HepG2 (cell line): ENCODE results near the gene RAMP1. TPM values are rescaled to one million over a fixed set of nuclear protein-coding genes. Genes with fewer than 3 reads are reported as not detected.
A peak's percentile ranks its signal among the peaks of the same experiment; 100 is the strongest.

Experiments used
- AKNA ChIP-seq: sonication (generic); formaldehyde crosslinking; IDR thresholded peaks from 2 replicates; pipeline ENCODE4 v1.4.0; 2020; ENCODE audit warnings: missing genetic modification reagents, borderline replicate concordance
- HOXD1 ChIP-seq: sonication (generic); formaldehyde crosslinking; IDR thresholded peaks from 2 replicates; pipeline ENCODE4 v1.5.0; 2020; ENCODE audit warnings: missing genetic modification reagents
- IKZF5 ChIP-seq: IDR thresholded peaks from 2 replicates; pipeline ENCODE4 v1.6.1; 2018; ENCODE audit warnings: missing genetic modification reagents, mild to moderate bottlenecking, missing compliant biosample characterization
- KAT2B ChIP-seq: fragments of 150-350 bp; IDR thresholded peaks from 2 replicates; pipeline ENCODE4 v1.6.1; 2014; ENCODE audit warnings: low read depth, low read length, borderline replicate concordance
- SALL1 ChIP-seq: sonication (generic); formaldehyde crosslinking; IDR thresholded peaks from 2 replicates; pipeline ENCODE4 v1.8.0; 2022; ENCODE audit warnings: mild to moderate bottlenecking, missing genetic modification reagents
- SP1 ChIP-seq, 2 experiments: fragments of 450-650 bp in 1 of 2; sonication (generic) in 1 of 2; formaldehyde crosslinking in 1 of 2; IDR thresholded peaks; 2 replicates each; pipeline versions ENCODE4 v1.4.0 to v1.6.1; 2016 to 2020; ENCODE audit warnings: missing genetic modification reagents in 1 of 2
- SP4 ChIP-seq: sonication (generic); formaldehyde crosslinking; IDR thresholded peaks from 2 replicates; pipeline ENCODE4 v1.8.1; 2023; ENCODE audit warnings: mild to moderate bottlenecking, missing genetic modification reagents
- TBX3 ChIP-seq: fragments of 450-650 bp; IDR thresholded peaks from 2 replicates; pipeline ENCODE4 v1.6.1; 2017; ENCODE audit warnings: antibody characterized with exemption, mild to moderate bottlenecking, inconsistent platforms, borderline replicate concordance
- TFDP2 ChIP-seq: sonication (generic); formaldehyde crosslinking; IDR thresholded peaks from 2 replicates; pipeline ENCODE4 v1.4.0; 2020; ENCODE audit warnings: missing genetic modification reagents
- XRCC5 ChIP-seq: fragments of 200-400 bp; formaldehyde crosslinking; optimal IDR thresholded peaks from 2 replicates; pipeline ENCODE3; 2017; ENCODE audit warnings: mild to moderate bottlenecking, low read length
- ZNF687 ChIP-seq: sonication (generic); formaldehyde crosslinking; IDR thresholded peaks from 2 replicates; pipeline ENCODE4 v1.5.1; 2020; ENCODE audit warnings: mild to moderate bottlenecking, missing genetic modification reagents, moderate library complexity
- ZNF878 ChIP-seq: sonication (generic); formaldehyde crosslinking; IDR thresholded peaks from 2 replicates; pipeline ENCODE4 v1.8.1; 2023; ENCODE audit warnings: mild to moderate bottlenecking, missing genetic modification reagents, moderate library complexity
- polyA plus RNA-seq, 8 experiments: library from polyadenylated mRNA; depleted of rRNA in 3 of 8; stranded (reverse) in 7 of 8; unstranded in 1 of 8; fragments of >200 nt; fragmentation: Illumina TruSeq in 4 of 8; extraction: Trizol in 4 of 8; gene quantifications; 2 replicates each; pipeline versions ENCODE4 v1.2.1 to v1.2.3, GENCODE V29; 2011 to 2016; ENCODE audit warnings: low read depth in 4 of 8, missing spikeins in 1 of 8, mixed read lengths in 1 of 8; ENCODE audit not compliant: insufficient read depth in 1 of 8
- total RNA-seq, 5 experiments: library from RNA; depleted of rRNA; stranded (reverse); fragments of >200 nt; fragmentation: Illumina TruSeq; extraction: Trizol; gene quantifications; 2 replicates each; pipeline ENCODE4 v1.2.3, GENCODE V29; 2016; ENCODE audit warnings: low read depth in 1 of 5
- TF ChIP-seq, protein P1 (sequence below): sonication (generic); formaldehyde crosslinking; IDR thresholded peaks from 2 replicates; pipeline ENCODE4; 2020; ENCODE audit warnings: missing genetic modification reagents, mild to moderate bottlenecking, borderline replicate concordance
- TF ChIP-seq, protein P2 (sequence below): sonication (generic); formaldehyde crosslinking; IDR thresholded peaks from 2 replicates; pipeline ENCODE4 v1.8.0; 2022; ENCODE audit warnings: missing genetic modification reagents, low read depth, mild to moderate bottlenecking, borderline replicate concordance

Gene RAMP1
- total and polyA plus RNA-seq, 2 of the 13 experiments (the other 11 are each of a cell fraction or from before 2014, with no cell fraction given): 0.29 to 0.61 TPM

GRCh38 chr2:237920673-237921072 is 61.2 kb downstream of the RAMP1 start (continued):
- no peak for TF ChIP-seq AKNA (CRISPR knock-in tag)
- TF ChIP-seq XRCC5: no peak
- no peak for TF ChIP-seq HOXD1 (CRISPR knock-in tag)
- TF ChIP-seq IKZF5 (CRISPR knock-in tag): no peak
- peak; percentile 55; the same call in 1 of the 2 replicates for TF ChIP-seq SALL1 (CRISPR knock-in tag)
- TF ChIP-seq, protein P1, sequence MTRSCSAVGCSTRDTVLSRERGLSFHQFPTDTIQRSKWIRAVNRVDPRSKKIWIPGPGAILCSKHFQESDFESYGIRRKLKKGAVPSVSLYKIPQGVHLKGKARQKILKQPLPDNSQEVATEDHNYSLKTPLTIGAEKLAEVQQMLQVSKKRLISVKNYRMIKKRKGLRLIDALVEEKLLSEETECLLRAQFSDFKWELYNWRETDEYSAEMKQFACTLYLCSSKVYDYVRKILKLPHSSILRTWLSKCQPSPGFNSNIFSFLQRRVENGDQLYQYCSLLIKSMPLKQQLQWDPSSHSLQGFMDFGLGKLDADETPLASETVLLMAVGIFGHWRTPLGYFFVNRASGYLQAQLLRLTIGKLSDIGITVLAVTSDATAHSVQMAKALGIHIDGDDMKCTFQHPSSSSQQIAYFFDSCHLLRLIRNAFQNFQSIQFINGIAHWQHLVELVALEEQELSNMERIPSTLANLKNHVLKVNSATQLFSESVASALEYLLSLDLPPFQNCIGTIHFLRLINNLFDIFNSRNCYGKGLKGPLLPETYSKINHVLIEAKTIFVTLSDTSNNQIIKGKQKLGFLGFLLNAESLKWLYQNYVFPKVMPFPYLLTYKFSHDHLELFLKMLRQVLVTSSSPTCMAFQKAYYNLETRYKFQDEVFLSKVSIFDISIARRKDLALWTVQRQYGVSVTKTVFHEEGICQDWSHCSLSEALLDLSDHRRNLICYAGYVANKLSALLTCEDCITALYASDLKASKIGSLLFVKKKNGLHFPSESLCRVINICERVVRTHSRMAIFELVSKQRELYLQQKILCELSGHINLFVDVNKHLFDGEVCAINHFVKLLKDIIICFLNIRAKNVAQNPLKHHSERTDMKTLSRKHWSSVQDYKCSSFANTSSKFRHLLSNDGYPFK (CRISPR knock-in tag): no peak
- no peak for TF ChIP-seq SP4 (CRISPR knock-in tag)
- TF ChIP-seq TFDP2 (CRISPR knock-in tag): no peak
- no peak for TF ChIP-seq ZNF878
- TF ChIP-seq KAT2B: no peak
- peak; percentile 70 for TF ChIP-seq ZNF687 (CRISPR knock-in tag)
- TF ChIP-seq, protein P2, sequence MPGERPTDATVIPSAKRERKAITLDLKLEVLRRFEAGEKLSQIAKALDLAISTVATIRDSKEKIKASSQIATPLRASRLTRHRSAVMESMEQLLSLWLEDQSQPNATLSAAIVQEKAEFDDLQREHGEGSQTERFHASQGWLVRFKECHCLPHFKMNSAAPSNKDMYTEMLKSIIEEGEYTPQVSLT: no peak
- TF ChIP-seq TBX3: no peak
- TF ChIP-seq SP1 (IDR thresholded peaks at IDR 0.05): no peak
- TF ChIP-seq SP1 (CRISPR knock-in tag; IDR thresholded peaks at IDR 0.05): no peak
